ENCODE data around the gene BICDL1.

Gene BICDL1

DNA sequence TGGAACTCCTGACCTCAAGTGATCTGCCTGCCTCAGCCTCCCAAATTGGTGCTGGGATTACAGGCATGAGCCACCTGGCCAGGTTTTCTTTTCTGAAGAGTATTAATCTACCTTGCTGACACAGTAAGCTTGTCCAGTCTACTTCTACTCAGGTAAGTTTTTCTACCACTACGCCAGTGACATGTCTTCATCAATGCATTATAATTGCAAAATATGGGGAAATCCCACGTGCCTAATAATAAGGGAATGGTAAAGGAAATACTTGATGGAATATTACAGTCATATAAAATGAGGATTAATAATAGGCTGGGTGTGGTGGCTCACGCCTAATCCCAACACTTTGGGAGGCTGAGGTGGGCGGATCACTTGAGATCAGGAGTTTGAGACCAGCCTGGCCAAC, 65.3 kb downstream of the BICDL1 start:
- DNase-seq (ENCODE audit: low spot score) = no peak

DNA sequence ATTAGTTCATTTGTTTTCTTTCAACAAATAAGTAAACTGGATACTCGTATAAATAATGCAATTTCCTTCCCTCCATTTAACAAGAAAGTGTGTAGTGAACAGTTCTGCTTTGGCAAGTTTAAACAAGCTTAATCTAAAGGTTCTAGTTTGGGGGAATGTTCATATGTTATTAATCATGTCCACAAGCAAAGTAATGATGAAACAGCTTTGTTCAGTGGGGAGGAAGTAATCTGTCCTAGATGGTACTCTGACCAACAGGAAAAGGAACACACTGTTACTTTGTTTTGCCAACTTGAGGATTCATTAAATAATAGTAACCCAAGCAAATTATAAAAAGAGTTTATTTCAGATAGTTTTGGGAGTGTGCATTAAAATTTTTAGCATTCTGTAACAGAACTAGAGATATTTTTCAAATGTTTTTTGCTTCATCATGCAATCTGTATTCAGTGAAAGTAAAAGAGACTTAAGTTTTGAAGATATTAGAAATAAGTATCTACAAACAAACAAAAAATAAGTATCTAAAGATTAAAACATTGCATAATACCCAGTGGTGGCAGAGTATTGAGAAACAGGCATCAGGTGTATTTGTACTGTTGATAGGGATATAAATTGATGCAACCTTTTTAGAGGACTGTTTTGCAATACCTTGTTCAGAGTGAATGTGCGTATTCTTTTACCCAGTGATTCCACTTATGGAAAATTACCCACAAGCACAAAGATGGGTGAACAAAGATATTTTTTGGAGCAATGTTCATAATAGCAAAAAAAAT, 66.4 kb downstream of the BICDL1 start:
- no peak for DNase-seq (ENCODE audit: low spot score)

DNA sequence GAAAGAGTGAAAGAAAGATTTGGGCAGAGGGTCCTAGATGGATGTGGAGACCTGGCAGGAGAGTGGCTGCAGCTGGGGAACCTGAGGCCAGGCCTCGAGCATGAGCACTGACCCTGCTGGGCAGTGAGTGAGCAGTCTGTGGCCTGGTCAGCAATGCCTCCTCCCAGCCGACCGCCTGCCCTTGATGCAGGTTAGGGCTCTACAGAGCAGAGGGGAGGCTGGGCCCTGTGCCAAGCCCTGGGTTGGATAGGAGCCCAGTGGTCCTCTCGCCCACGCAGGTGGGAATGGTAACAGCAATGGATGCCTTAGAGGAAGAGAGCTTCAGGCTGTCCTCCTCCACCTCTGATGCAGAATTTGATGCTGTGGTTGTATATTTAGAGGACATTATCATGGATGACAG, 67.7 kb downstream of the BICDL1 start:
- no peak for DNase-seq (ENCODE audit: low spot score)

DNA sequence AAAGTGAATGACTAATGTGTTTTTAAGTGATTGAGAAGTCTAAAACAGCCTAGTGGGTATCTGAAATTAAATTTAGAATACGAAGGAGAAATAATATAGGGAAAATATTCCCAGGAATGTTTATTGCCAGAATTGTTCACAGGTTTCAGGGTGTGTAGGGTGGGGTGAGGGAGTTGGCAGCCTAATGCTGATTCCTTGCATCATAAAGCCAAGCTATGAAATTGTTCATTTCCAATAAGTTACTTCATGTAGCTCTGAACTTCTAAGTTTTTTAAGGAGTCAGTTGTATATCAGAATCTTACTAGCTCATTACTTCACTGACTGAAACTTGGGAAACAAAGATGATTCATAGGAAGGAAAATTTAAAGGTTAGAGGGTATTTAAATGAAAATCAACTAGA, 71.2 kb downstream of the BICDL1 start:
- no peak for DNase-seq (ENCODE audit: low spot score)

DNA sequence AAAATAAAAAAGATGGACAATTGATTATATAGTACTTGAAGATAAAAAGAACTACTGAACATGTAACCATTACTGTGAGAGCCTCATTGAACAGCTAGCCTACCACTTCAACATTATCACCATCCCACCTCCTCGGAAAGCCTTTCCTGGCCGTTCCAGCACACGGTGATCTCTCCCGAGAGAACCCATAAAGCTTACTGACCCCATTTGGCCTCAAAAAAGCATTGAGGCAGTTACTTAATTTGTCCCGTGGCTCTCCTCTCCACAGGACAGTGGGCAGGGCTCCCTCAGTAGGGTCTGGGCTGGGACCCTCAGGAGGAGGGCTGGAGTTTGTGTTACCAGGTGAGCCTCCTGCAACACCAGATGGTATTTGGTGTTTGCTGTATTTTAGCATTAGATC, 71.7 kb downstream of the BICDL1 start:
- no peak for DNase-seq (ENCODE audit: low spot score)

DNA sequence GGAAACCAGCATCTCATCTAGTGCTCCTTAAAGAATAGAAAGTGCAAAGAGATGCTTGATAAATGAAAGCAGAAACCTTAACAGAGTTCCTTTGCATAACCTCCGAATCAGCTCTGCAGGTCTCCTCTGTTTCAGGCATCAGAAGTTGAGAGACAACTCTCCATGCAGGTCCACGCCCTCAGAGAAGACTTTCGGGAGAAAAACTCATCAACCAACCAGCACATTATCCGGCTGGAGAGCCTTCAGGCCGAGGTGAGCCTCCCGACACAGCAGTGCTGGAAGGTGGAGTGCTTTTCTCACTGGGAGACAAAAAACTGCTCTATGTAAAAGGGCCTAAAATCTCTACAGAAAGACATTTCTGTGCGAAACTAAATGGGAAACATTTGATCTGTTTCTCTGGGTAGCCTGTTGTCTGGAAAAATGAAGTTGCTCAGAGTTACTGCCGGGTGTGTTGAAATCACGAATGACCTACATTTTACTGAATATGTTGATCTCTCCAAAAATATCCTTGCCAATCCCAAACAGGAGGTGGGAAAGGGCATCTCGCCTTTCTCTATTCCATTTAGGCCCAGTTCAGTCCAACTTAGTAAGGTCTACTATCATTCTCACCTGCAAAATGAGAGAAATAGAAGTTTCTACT, 72.7 kb downstream of the BICDL1 start:
- DNase-seq (ENCODE audit: low spot score) = no peak

DNA sequence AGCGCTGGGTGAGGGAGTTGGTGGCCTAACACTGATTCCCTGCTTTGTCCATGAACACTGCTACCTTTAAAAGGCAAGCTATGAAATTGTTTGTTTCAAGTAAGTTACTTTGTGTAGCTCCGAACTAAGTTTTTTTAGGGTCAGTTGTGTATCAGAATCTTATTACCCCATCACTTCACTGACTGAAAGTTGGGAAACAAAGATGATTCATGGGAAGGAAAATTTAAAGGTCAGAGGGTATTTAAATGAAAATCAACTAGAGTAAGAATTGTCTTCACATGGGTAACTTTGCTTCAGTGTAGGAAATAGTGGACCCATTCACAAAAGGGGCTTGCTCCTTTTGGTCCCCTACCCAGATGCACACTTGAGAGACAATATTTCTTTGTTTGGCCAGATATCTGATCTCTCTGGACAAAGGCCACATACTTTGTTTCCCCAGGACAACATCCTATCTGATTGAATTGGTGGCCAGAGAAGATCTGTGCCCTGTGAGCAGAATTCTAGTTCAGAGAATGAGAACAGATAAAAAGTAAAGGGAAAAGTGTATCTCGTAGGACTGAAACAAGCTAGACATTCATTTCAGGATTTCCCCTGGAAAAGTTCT, 74.0 kb downstream of the BICDL1 start:
- no peak for DNase-seq (ENCODE audit: low spot score)

DNA sequence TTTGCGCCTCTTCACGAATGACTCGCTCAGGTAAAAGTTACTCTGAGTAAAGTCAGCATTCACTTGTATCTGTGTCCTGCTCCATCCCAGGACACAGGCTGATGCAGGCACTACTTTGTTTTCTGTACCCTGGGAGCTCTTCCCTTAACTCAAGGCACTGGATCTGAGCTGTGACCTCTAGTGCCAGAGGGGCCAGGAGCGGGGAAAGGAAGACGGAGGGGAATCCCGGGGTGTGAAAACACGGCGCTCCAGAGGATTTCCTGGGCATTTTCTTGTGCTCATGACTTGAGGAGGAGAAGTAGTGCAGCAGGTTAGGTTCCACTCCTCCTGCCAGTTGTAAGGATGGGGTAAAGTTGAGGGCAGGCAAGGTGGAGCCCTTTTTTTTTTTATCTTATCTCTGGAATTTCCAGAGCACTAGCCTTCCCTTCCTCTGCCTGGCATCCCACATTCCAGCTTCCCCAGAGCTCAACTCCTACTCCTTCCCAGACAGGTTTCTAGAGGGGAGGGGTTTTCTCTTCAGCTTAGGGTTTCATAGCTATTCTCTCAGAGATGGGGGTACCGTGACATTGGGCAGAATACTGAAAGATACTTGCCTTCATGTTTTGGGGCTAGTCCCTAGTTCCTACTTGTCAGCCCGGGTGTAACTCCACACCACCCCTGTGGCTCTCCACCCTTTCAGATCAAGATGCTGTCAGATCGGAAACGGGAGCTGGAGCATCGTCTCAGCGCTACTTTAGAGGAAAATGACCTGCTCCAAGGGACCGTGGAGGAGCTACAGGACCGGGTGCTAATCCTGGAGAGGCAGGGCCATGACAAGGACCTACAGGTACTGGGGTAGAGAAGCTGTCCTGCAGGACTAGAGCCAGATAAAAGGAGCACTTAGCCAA, 75.3 kb downstream of the BICDL1 start:
- no peak for DNase-seq (ENCODE audit: low spot score)

DNA sequence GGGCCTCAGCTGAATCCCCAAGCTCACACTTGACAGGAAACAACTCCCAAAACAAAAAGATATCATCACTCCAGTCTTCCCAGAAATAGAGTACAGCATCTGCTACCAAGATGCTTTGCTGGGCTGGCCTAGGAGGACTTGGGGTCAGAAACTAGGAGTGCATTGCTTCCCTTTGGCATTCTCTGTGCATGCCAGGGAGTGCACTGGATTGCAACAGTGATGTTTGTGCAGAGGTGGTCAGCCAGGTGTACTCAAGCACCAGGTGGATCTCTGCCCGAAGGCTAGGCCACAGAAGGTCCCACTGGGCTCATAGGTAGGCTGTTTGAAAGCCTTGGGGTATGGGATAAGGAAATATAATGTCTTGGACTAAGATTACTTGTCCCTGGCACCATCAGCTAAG, 76.4 kb downstream of the BICDL1 start:
- DNase-seq (ENCODE audit: low spot score) = no peak

DNA sequence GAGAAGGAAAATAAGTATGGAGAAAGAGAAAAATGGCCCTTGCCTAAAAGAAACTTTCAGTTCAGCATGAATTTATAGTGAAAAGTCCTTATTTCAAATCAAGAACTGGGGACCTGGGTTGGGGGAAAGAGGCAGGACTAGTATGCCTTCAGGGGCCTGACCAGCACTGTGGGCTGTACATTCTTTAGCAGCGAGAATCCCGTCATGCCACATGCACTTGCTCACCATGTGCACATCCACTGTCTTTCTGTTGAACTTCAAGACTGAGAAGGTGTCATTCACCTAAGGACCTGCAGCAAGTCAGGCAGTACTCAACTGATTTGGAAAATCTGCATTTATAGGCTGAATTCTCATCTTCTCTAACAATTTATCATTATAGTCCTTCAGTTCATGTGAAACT, 77.3 kb downstream of the BICDL1 start:
- DNase-seq (ENCODE audit: low spot score) = no peak

DNA sequence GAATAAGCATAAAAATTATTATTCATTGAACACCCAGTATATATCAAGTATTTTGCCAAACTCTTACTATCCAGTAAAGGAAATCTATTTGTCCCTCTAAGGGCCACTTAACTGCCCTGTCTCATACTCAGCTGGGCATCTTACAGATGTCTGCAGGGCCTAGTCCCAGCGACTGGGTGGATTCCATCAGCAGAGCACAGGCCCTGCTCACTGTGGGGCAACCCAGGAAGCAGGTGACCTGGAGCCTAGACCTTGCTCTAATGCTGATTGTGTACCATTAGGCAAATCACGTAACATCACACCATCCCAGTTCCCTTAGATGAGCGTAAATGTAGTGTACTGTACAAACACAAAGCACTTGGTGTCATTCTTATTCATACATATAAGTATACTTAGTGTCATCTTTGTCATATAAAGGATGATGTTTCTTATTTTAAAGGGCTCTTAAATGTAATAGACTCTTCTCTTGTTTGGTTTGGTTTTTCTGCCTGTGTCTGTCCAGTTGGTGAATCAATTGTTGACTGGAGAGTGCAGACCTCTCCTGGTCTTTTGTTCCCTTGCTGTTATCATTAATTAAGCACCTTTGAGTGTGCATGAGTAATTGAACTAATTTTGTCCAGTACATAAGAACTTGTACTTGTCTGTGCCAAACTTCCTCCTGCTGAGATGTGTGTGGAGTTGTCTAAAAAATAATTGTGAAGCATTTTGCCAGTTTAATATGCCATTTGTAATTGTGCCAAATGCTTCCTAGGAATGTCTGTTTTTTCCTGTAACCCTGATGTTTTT, 78.2 kb downstream of the BICDL1 start:
- DNase-seq (ENCODE audit: low spot score) = no peak

DNA sequence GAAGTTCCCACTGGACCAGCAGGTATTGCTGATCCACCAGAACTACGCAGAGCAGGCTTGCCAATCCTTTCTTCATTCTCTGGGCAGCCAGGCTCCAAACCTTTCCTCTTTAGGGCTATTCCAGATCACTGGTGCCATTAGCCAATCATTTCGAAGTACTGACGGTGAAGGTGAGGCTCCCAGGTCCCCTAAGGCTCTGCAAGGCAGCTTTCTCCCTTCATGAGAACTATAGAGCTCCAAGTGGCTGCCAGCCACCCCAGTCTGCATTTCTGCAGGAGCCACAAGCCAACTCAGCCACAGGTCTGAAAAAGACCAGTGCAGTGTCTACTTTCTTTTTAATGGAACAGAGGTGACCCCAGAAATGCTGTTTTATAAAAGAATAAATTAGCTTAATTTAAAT, 78.9 kb downstream of the BICDL1 start:
- no peak for DNase-seq (ENCODE audit: low spot score)

DNA sequence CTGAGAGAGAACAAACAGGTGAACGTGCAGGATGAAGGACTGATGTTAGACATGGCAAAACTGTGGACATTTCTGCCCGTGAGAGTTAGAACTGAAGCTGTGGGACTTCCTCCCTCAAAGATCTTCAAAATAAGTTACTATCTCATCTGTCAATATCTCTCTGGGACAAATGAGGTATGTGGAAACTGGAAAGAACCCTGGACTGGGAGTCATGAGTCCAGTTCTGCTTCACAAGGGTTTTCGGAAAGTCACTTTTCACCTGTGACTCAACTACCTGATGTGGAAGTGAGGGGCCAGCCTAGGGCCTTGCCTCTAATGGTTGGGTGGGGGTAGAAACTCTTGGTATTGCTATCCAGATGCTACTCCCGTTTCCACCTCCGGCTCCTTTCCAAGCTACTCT, 80.2 kb downstream of the BICDL1 start:
- no peak for DNase-seq (ENCODE audit: low spot score)

DNA sequence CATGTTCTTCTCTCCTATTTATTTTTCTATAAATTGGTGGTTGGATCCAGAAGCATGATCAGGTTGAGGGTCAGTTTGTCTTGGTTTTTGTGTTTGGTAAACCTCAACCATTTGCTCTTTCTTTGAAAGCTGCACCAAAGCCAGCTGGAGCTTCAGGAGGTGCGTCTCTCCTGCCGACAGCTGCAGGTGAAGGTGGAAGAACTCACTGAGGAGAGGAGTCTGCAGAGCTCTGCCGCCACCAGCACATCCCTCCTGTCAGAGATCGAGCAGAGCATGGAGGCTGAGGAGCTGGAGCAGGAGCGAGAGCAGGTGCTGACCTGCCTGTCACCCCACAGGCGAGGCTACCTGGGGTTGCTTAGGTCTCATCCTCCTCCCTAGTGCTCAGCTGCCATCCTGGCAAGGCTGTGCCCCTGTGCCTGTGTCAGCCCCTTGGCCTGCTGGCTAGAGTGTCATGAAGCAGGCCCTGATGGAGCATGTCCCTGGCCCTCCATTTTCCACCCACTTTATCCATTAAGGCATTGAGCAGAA, 82.5 kb downstream of the BICDL1 start:
- no peak for DNase-seq (ENCODE audit: low spot score)

DNA sequence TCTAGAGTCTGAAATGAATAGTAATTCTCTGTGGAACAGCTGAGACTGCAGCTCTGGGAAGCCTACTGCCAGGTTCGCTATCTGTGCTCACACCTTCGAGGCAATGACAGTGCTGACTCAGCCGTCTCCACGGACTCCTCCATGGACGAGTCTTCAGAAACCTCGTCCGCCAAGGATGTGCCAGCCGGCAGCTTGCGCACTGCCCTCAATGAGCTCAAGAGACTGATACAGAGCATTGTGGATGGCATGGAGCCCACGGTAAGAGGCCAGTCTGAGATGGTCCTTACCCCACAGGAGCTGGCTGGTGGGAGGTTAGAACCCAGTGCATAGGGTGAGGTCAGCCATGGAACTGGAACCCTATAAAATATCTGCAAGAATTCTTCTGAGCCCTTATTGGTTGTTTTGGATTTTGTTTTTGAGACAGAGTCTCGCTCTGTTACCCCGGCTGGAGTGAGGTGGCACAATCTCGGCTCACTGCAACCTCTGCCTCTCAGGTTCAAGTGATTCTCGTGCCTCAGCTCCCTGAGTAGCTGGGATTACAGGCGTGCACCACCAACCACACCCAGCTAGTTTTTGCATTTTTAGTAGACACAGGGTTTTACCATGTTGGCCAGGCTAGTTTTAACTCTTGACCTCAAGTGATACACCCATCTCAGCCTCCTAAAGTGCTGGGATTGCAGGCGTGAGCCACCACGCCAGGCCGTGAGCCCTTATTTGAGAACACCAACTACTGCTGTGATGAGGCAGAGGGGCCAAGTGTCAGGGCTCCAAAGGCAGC, 83.6 kb downstream of the BICDL1 start:
- DNase-seq (ENCODE audit: low spot score) = no peak

DNA sequence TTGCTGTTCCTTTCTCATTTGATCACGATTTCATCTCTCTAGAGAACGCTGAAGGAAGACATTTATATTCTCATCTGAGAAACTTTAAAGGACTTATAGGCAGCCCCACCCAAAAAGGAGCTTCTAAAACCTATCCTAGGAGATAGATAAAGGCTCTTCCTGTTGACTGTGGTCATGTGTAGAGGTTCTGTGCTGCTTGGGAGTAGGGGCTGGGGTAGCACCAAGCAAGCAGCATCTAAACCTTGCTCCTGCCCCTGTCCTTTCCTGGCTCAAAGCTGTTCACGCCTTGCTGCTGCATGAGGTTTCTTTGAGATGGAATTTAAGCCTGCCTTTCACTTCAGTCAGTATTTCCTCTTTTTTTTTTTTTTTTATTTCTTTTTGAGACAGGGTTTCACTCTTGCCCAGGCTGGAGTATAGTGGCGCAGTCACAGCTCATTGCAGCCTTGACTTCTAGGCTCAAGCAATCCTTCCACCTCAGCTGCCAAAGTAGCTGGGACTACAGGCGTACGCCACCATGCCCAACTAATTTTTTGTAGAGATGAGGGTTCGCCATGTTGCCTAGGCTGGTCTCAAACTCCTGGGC, 86.1 kb downstream of the BICDL1 start:
- no peak for DNase-seq (ENCODE audit: low spot score)

DNA sequence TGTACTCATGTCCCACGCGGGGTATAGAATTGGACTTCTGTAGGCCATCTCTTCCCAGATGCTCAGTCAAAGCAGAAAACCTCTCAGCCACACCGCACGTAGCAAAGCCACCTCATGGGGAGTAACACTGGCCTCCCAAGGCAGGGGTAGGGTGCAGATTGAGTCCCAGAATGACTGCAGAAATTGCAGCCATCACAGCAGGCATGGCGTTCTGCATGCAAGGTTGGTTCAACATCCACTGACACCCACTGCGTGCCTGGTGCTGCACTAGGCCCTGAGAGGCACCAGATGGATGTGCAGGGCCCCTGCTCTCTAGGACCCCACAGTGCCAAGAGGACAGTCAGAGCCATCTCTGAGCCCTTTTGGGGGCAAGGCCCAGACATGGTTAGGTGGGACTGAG, 87.6 kb downstream of the BICDL1 start:
- no peak for DNase-seq (ENCODE audit: low spot score)

DNA sequence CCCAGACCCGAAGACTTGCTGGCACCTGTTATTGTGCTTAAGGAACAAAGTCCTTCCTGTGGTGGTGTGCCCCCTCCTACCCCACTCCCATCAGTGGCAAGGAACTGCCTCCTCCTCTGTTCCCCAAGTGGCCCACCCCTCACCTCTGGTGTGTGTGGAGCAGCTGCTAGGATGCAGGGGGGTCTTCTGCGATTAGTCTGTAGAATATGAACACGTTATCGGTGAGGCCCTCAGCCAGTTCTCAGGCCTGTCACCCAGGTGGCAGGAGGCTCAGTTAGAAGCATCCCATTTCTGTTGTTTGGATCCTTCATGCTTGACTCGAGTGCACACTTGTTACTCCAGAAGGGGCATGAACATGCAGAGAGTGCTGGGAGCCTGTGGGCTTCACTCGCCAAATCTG, 88.2 kb downstream of the BICDL1 start:
- no peak for DNase-seq (ENCODE audit: low spot score)

DNA sequence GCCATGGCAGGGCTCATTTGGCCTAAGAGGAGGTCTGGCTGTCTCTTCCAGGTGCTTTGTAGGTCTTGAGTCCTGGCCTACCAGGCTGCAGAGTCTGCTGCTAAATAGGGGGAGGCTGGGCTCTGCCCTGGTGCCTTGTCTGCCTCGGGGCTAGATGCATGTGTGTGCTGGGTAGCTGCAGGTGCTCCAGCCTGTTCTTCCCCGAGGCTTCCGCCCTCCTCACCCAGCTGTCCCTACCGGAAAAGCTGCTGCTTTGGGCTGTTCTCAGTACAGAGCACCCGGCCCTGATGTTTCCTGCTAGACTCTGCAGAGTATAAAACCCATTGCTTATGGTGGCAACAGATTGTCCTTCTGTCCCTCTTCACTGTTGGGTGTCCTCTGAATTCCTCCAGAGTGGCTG, 89.8 kb downstream of the BICDL1 start:
- DNase-seq (ENCODE audit: low spot score) = no peak

Data from CD4-positive, alpha-beta T cell treated with Interleukin-15 for 4 hours (primary cell).